H1 (cell line): ENCODE measurements around the gene PAK6. TPM values are rescaled to one million over a fixed set of nuclear protein-coding genes. Genes with fewer than 3 reads are reported as not detected.

Experiments used
- ASH2L ChIP-seq: fragments of 200-600, 300-600 bp; sonication (generic); IDR thresholded peaks from one replicate; pipeline ENCODE4 v1.7.1; 2017; ENCODE audit warnings: low read length
- CEBPB ChIP-seq: IDR thresholded peaks from 2 replicates; pipeline ENCODE4 v1.6.1; 2012; ENCODE audit warnings: low read depth, low read length
- CREB1 ChIP-seq: IDR thresholded peaks from 2 replicates; pipeline ENCODE4 v1.6.1; 2012; ENCODE audit warnings: inconsistent platforms
- EZH2 ChIP-seq: fragments of 200-600 bp; sonication (generic); IDR thresholded peaks from 2 replicates; pipeline ENCODE4 v1.7.1; 2012; ENCODE audit warnings: low read depth, mild to moderate bottlenecking, moderate library complexity, low read length, inconsistent platforms; ENCODE audit not compliant: severe bottlenecking
- GABPA ChIP-seq: IDR thresholded peaks from 2 replicates; pipeline ENCODE4 v1.6.1; 2011; ENCODE audit warnings: mild to moderate bottlenecking, low read length, moderate library complexity, borderline replicate concordance; ENCODE audit not compliant: insufficient read depth
- YY1 ChIP-seq: IDR thresholded peaks from 2 replicates; pipeline ENCODE4 v1.6.1; 2011; ENCODE audit warnings: low read depth, mild to moderate bottlenecking, low read length
- polyA plus RNA-seq, 7 experiments: library from polyadenylated mRNA; depleted of rRNA in 3 of 7; stranded (reverse) in 5 of 7; unstranded in 2 of 7; fragments of >200 nt in 5 of 7; fragments of 200-250 nt in 2 of 7; gene quantifications; 1 replicate in 5 of 7; 2 replicates in 1 of 7; 4 replicates in 1 of 7; pipeline versions ENCODE4 v1.2.1 to v1.2.3, GENCODE V29; 2011 to 2013; ENCODE audit warnings: missing spikeins in 2 of 7, mixed read lengths in 2 of 7
- total RNA-seq: library from RNA; stranded (reverse); fragmentation: NEBNext Ultra II Directional; extraction: Animal tissue kit (Norgen Biotek cat#: 25700); gene quantifications from 2 replicates; pipeline ENCODE4 v1.2.1, GENCODE V29; 2021

The PAK6 gene
- total and polyA plus RNA-seq, 2 of the 8 experiments (the other 6 are each of a cell fraction or from before 2014, with no cell fraction given): 6.9 to 9.4 TPM

- no peak for TF ChIP-seq ASH2L
- TF ChIP-seq GABPA: no peak
- no peak for TF ChIP-seq CREB1
- no peak for TF ChIP-seq YY1
- no peak for TF ChIP-seq EZH2
- no peak for TF ChIP-seq CEBPB
Observed at GRCh38 chr15:40246496-40247280, 7.8 kb downstream of the PAK6 start (continued).
